IMR-90 (cell line): Measurements from ENCODE around the gene TNK1. TPM values are rescaled to one million over a fixed set of nuclear protein-coding genes. Genes with fewer than 3 reads are reported as not detected.

Experiments used
- polyA plus RNA-seq, 3 experiments: library from polyadenylated mRNA; depleted of rRNA; stranded (reverse); fragments of >200 nt; gene quantifications; 2 replicates each; pipeline ENCODE4 v1.2.3, GENCODE V29; 2012; ENCODE audit warnings: low replicate concordance in 1 of 3
- total RNA-seq: library from RNA; depleted of rRNA; stranded (reverse); fragments of >200 nt; gene quantifications from 2 replicates; pipeline ENCODE4 v1.2.3, GENCODE V29; 2012
- TF ChIP-seq, protein P1 (sequence below): conservative IDR thresholded peaks from 2 replicates; pipeline ENCODE4 v1.5.1; 2012; ENCODE audit warnings: mild to moderate bottlenecking, low read depth, low read length, improper control_type of control experiment

The TNK1 gene
- total and polyA plus RNA-seq, 2 of the 4 experiments (the other 2 are of a cell fraction): 0.44 to 0.54 TPM

DNA sequence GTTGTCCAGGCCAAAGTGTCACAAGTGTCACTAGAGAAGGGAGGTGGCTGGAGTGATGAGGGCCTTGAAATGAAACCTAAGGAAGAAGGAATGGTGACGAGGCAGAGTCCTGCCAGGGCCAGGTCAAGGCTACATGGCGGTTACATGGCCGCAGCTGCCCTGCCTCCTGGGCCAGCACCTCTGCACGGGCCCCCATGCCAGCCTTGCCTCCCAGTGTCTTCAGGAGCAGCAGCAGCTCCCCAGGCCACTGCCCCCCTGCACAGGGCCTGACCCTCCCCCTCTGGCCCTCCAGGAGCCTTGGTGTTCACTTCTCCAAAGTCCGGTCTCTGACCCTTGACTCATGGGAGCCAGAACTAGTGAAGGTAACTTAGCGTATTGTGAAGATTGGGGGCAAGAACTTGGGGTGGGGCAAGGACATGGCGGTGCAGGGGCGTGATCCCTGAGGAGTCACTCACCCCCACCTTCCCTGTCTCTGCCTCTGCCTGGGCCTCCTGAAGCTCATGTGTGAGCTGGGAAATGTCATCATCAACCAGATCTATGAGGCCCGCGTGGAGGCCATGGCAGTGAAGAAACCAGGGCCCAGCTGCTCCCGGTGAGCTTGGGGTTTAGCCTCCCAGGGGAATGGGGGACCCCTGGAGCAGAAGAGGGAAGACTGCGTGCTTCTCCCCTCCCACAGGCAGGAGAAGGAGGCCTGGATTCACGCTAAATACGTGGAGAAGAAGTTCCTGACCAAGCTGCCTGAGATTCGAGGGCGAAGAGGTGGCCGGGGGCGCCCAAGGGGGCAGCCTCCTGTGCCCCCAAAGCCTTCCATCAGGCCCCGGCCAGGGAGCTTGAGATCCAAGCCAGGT is 33.0 kb upstream of the TNK1 start (continued):
- TF ChIP-seq, protein P1, sequence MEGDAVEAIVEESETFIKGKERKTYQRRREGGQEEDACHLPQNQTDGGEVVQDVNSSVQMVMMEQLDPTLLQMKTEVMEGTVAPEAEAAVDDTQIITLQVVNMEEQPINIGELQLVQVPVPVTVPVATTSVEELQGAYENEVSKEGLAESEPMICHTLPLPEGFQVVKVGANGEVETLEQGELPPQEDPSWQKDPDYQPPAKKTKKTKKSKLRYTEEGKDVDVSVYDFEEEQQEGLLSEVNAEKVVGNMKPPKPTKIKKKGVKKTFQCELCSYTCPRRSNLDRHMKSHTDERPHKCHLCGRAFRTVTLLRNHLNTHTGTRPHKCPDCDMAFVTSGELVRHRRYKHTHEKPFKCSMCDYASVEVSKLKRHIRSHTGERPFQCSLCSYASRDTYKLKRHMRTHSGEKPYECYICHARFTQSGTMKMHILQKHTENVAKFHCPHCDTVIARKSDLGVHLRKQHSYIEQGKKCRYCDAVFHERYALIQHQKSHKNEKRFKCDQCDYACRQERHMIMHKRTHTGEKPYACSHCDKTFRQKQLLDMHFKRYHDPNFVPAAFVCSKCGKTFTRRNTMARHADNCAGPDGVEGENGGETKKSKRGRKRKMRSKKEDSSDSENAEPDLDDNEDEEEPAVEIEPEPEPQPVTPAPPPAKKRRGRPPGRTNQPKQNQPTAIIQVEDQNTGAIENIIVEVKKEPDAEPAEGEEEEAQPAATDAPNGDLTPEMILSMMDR: no peak
